Osteoblast (primary cell): ENCODE results near the gene GRAMD1B. TPM values are rescaled to one million over a fixed set of nuclear protein-coding genes. Genes with fewer than 3 reads are reported as not detected.

ENCODE experiments used
- DNase-seq: peaks from one replicate; pipeline ENCODE4 v3.0.0; 2011; ENCODE audit warnings: low spot score, mixed read lengths; ENCODE audit not compliant: insufficient read length; ENCODE audit errors: missing footprints
- H2AFZ ChIP-seq: 2 replicates; pipeline ENCODE4 v1.6.0; 2011; ENCODE audit warnings: mild to moderate bottlenecking, low read length
- H3K27ac ChIP-seq: 2 replicates; pipeline ENCODE4 v1.5.1; 2011; ENCODE audit warnings: mild to moderate bottlenecking, low read depth, low read length, moderate library complexity
- H3K27me3 ChIP-seq: 2 replicates; pipeline ENCODE4 v1.6.0; 2012; ENCODE audit warnings: mild to moderate bottlenecking, control low read depth, inconsistent platforms, low read length, moderate library complexity; ENCODE audit not compliant: insufficient read depth
- H3K36me3 ChIP-seq: 2 replicates; pipeline ENCODE4 v1.5.1; 2011; ENCODE audit warnings: mild to moderate bottlenecking, low read length, control low read depth, moderate library complexity; ENCODE audit not compliant: insufficient read depth
- H3K4me1 ChIP-seq: 2 replicates; pipeline ENCODE4 v1.5.1; 2011; ENCODE audit warnings: mild to moderate bottlenecking, low read length, control low read depth, moderate library complexity; ENCODE audit not compliant: insufficient read depth
- H3K4me2 ChIP-seq: 2 replicates; pipeline ENCODE4 v1.6.0; 2011; ENCODE audit warnings: mild to moderate bottlenecking, low read length; ENCODE audit not compliant: insufficient read depth
- H3K4me3 ChIP-seq: fragments of 200-600 bp; sonication (generic); 3 replicates; pipeline ENCODE4 v1.5.1; 2012; ENCODE audit warnings: mild to moderate bottlenecking, low read length, inconsistent platforms; ENCODE audit not compliant: insufficient read depth
- H3K79me2 ChIP-seq: 2 replicates; pipeline ENCODE4 v1.6.0; 2012; ENCODE audit warnings: mild to moderate bottlenecking, low read length, control low read depth, inconsistent platforms; ENCODE audit not compliant: insufficient read depth
- H3K9me3 ChIP-seq: 2 replicates; pipeline ENCODE4 v1.5.1; 2011; ENCODE audit warnings: low read depth, low read length, control low read depth
- H4K20me1 ChIP-seq: 2 replicates; pipeline ENCODE4 v1.6.0; 2012; ENCODE audit warnings: mild to moderate bottlenecking, low read length, control low read depth; ENCODE audit not compliant: insufficient read depth
- CTCF ChIP-seq: IDR thresholded peaks from 2 replicates; pipeline ENCODE4 v1.5.1; 2011; ENCODE audit warnings: mild to moderate bottlenecking, low read depth, low read length, moderate library complexity; ENCODE audit errors: extremely low read depth
- total RNA-seq: library from RNA; depleted of rRNA; stranded (reverse); fragments of >200 nt; gene quantifications from 2 replicates; pipeline ENCODE4 v1.2.3, GENCODE V29; 2012

The GRAMD1B gene
- total RNA-seq, 1 donor = 15.2 TPM

GRCh38 chr11:123484448-123484847 is 54.4 kb downstream of the GRAMD1B start:
- Histone ChIP-seq H3K27ac (no peak overlapping the region), H3K4me2 (no peak overlapping the region), H3K79me2 (peaks cover 50% of the 10 kb centered on the region), H3K27me3 (no peaks in the 10 kb centered on the region), H2AFZ (no peak overlapping the region), H3K4me1 (peaks cover 9% of the 10 kb centered on the region), H4K20me1 (no peaks in the 10 kb centered on the region), H3K4me3 (no peak overlapping the region), H3K9me3 (no peaks in the 10 kb centered on the region), H3K36me3 (peaks cover 17% of the 10 kb centered on the region)
- TF ChIP-seq CTCF = no peak
- DNase-seq = no peak

GRCh38 chr11:123487157-123487744 is 57.2 kb downstream of the GRAMD1B start:
- Histone ChIP-seq H3K27ac (no peak overlapping the region), H2AFZ (no peak overlapping the region), H3K4me1 (no peaks in the 10 kb centered on the region), H3K4me2 (no peak overlapping the region), H3K9me3 (no peaks in the 10 kb centered on the region), H3K79me2 (peaks cover 47% of the 10 kb centered on the region), H3K36me3 (peaks cover 6% of the 10 kb centered on the region), H4K20me1 (no peaks in the 10 kb centered on the region), H3K4me3 (no peak overlapping the region), H3K27me3 (no peaks in the 10 kb centered on the region)
- no peak for TF ChIP-seq CTCF
- no peak for DNase-seq

GRCh38 chr11:123490527-123490926 is 60.5 kb downstream of the GRAMD1B start:
- H3K4me2 ChIP-seq = no peak overlapping the region
- no peak for TF ChIP-seq CTCF

GRCh38 chr11:123491241-123491640 is 61.2 kb downstream of the GRAMD1B start:
- peaks cover 47% of the 10 kb centered on the region for H3K79me2 ChIP-seq
- no peaks in the 10 kb centered on the region for H3K9me3 ChIP-seq
- H4K20me1 ChIP-seq = no peaks in the 10 kb centered on the region
- DNase-seq = no peak
- no peak overlapping the region for H3K27ac ChIP-seq
- TF ChIP-seq CTCF = no peak
- H3K4me1 ChIP-seq = peaks cover 28% of the 10 kb centered on the region
- no peaks in the 10 kb centered on the region for H3K27me3 ChIP-seq
- H3K36me3 ChIP-seq = no peaks in the 10 kb centered on the region
- no peak overlapping the region for H3K4me3 ChIP-seq
- H2AFZ ChIP-seq = no peak overlapping the region
- no peak overlapping the region for H3K4me2 ChIP-seq

More at GRCh38 chr11:123490527-123490926, 60.5 kb downstream of the GRAMD1B start:
- Histone ChIP-seq H3K9me3 (no peaks in the 10 kb centered on the region), H3K36me3 (no peaks in the 10 kb centered on the region), H3K4me3 (no peak overlapping the region), H3K27me3 (no peaks in the 10 kb centered on the region), H3K4me1 (peaks cover 28% of the 10 kb centered on the region), H4K20me1 (no peaks in the 10 kb centered on the region), H3K79me2 (peaks cover 45% of the 10 kb centered on the region), H3K27ac (no peak overlapping the region), H2AFZ (no peak overlapping the region)
- DNase-seq = no peak
